Astrocyte (in vitro differentiated cells and primary cell): ENCODE measurements around the gene ALOXE3. TPM values are rescaled to one million over a fixed set of nuclear protein-coding genes. Genes with fewer than 3 reads are reported as not detected.

Experiments used
- DNase-seq: peaks from one replicate; pipeline ENCODE4 v3.0.0-alpha.2; 2010; ENCODE audit warnings: low read depth
- FAIRE-seq: peaks from 2 replicates; lab custom pipeline; 2011; peaks lifted over from hg19 to GRCh38; lab: Jason Lieb, UNC
- H2AFZ ChIP-seq: 2 replicates; pipeline ENCODE4 v1.6.0; 2012; ENCODE audit warnings: low read depth, low read length, inconsistent platforms
- H3K27ac ChIP-seq: 2 replicates; pipeline ENCODE4 v1.5.1; 2011; ENCODE audit warnings: low read depth, low read length, inconsistent platforms
- H3K27me3 ChIP-seq: 2 replicates; pipeline ENCODE4 v1.6.0; 2011; ENCODE audit warnings: low read length, inconsistent platforms; ENCODE audit not compliant: insufficient read depth
- H3K36me3 ChIP-seq: 2 replicates; pipeline ENCODE4 v1.5.1; 2011; ENCODE audit warnings: low read length, inconsistent platforms; ENCODE audit not compliant: insufficient read depth
- H3K4me1 ChIP-seq: 2 replicates; pipeline ENCODE4 v1.5.1; 2011; ENCODE audit warnings: low read length, inconsistent platforms; ENCODE audit not compliant: insufficient read depth
- H3K4me2 ChIP-seq: 2 replicates; pipeline ENCODE4 v1.6.0; 2012; ENCODE audit warnings: low read length, inconsistent platforms
- H3K4me3 ChIP-seq: 2 replicates; pipeline ENCODE4 v1.5.1; 2011; ENCODE audit warnings: low read depth, mild to moderate bottlenecking, low read length, inconsistent platforms; ENCODE audit not compliant: insufficient read depth
- H3K79me2 ChIP-seq: 2 replicates; pipeline ENCODE4 v1.6.0; 2012; ENCODE audit warnings: mild to moderate bottlenecking, low read length, inconsistent platforms; ENCODE audit not compliant: insufficient read depth
- H3K9ac ChIP-seq: 2 replicates; pipeline ENCODE4 v1.6.0; 2012; ENCODE audit warnings: mild to moderate bottlenecking, low read length, inconsistent platforms
- H3K9me3 ChIP-seq: 2 replicates; pipeline ENCODE4 v1.5.1; 2012; ENCODE audit warnings: low read depth, mild to moderate bottlenecking, low read length, inconsistent platforms; ENCODE audit not compliant: insufficient read depth
- H4K20me1 ChIP-seq: 2 replicates; pipeline ENCODE4 v1.6.0; 2012; ENCODE audit warnings: low read length, inconsistent platforms; ENCODE audit not compliant: insufficient read depth
- H3K27ac Mint-ChIP-seq: one replicate; pipeline ENCODE4 v1.8.0; 2021; ENCODE audit warnings: mild to moderate bottlenecking, mixed read lengths; ENCODE audit not compliant: unreplicated experiment
- H3K27me3 Mint-ChIP-seq: one replicate; pipeline ENCODE4 v1.8.0; 2021; ENCODE audit warnings: low read depth, mixed read lengths; ENCODE audit not compliant: unreplicated experiment
- H3K36me3 Mint-ChIP-seq: one replicate; pipeline ENCODE4 v1.8.0; 2021; ENCODE audit warnings: low read depth, mixed read lengths; ENCODE audit not compliant: unreplicated experiment
- H3K4me1 Mint-ChIP-seq: one replicate; pipeline ENCODE4 v1.8.0; 2021; ENCODE audit warnings: low read depth, mixed read lengths; ENCODE audit not compliant: unreplicated experiment
- H3K4me3 Mint-ChIP-seq: one replicate; pipeline ENCODE4 v1.8.0; 2021; ENCODE audit warnings: mild to moderate bottlenecking, moderate library complexity, mixed read lengths; ENCODE audit not compliant: unreplicated experiment
- H3K9me3 Mint-ChIP-seq: one replicate; pipeline ENCODE4 v1.8.0; 2021; ENCODE audit warnings: mild to moderate bottlenecking, mixed read lengths; ENCODE audit not compliant: unreplicated experiment
- EZH2 ChIP-seq: IDR thresholded peaks from 2 replicates; pipeline ENCODE4 v1.6.1; 2012; ENCODE audit warnings: mild to moderate bottlenecking, low read length, inconsistent platforms; ENCODE audit not compliant: insufficient read depth
- total RNA-seq: library from RNA; stranded (reverse); gene quantifications from 2 replicates; pipeline ENCODE4 v1.2.1, GENCODE V29; 2021
- TF ChIP-seq, protein P1 (sequence below): IDR thresholded peaks from 2 replicates; pipeline ENCODE4 v1.5.1; 2011; ENCODE audit warnings: low read depth, mild to moderate bottlenecking, inconsistent platforms, low read length, moderate library complexity; ENCODE audit not compliant: insufficient read depth

ALOXE3 gene
- total RNA-seq, 1 donor from 2014 or later = 0.82 TPM

DNA sequence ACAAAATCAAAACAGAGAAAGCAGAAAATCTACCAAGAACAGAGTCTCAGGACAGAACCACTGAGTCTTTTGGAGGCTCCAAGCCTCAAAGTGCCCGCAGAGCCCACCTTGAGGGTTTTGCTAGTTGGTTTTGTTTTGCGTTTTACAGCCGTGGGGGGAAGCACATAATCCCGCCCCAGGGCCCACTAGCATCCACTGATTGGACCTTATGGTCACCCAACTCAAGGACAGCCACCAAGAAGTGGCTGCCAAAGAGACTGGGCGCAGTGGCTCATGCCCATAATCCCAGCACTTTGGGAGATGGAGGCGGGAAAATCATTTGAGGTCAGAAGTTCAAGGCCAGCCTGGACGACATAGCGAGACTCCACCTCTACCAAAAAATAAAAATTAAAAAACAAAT lies 69.6 kb downstream of the ALOXE3 start:
- no peaks in the 10 kb centered on the region for H3K4me1 ChIP-seq
- H3K79me2 ChIP-seq = no peaks in the 10 kb centered on the region
- no peak overlapping the region for H3K27ac ChIP-seq
- H3K27me3 ChIP-seq = peaks cover 25% of the 10 kb centered on the region
- H3K9me3 Mint-ChIP-seq = peaks cover 2% of the 10 kb centered on the region
- H3K36me3 ChIP-seq = no peaks in the 10 kb centered on the region
- TF ChIP-seq EZH2 = no peak
- TF ChIP-seq, protein P1, sequence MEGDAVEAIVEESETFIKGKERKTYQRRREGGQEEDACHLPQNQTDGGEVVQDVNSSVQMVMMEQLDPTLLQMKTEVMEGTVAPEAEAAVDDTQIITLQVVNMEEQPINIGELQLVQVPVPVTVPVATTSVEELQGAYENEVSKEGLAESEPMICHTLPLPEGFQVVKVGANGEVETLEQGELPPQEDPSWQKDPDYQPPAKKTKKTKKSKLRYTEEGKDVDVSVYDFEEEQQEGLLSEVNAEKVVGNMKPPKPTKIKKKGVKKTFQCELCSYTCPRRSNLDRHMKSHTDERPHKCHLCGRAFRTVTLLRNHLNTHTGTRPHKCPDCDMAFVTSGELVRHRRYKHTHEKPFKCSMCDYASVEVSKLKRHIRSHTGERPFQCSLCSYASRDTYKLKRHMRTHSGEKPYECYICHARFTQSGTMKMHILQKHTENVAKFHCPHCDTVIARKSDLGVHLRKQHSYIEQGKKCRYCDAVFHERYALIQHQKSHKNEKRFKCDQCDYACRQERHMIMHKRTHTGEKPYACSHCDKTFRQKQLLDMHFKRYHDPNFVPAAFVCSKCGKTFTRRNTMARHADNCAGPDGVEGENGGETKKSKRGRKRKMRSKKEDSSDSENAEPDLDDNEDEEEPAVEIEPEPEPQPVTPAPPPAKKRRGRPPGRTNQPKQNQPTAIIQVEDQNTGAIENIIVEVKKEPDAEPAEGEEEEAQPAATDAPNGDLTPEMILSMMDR = no peak
- DNase-seq (no peak), FAIRE-seq (no peak)
- H3K4me3 ChIP-seq = no peak overlapping the region
- no peaks in the 10 kb centered on the region for H3K36me3 Mint-ChIP-seq
- peaks cover 47% of the 10 kb centered on the region for H3K27me3 Mint-ChIP-seq
- no peaks in the 10 kb centered on the region for H4K20me1 ChIP-seq
- H2AFZ ChIP-seq = no peak overlapping the region
- H3K27ac Mint-ChIP-seq = no peak overlapping the region
- no peaks in the 10 kb centered on the region for H3K4me1 Mint-ChIP-seq
- H3K4me2 ChIP-seq = no peak overlapping the region
- no peak overlapping the region for H3K9ac ChIP-seq
- H3K9me3 ChIP-seq = no peaks in the 10 kb centered on the region
- no peak overlapping the region for H3K4me3 Mint-ChIP-seq

DNA sequence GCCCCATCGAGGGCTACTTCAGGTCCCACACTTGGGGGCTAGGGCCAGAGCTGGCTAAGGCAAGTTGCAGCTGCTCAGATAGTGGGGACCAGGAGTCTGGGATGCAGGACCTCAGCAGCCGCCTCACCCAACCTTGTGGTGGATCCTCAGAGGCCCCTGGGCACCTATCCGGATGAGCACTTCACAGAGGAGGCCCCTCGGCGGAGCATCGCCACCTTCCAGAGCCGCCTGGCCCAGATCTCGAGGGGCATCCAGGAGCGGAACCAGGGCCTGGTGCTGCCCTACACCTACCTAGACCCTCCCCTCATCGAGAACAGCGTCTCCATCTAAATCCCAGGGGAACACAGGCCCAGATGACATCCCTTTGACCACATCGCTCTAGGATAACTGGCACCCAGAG lies 70.1 kb downstream of the ALOXE3 start:
- H3K9me3 Mint-ChIP-seq = no peaks in the 10 kb centered on the region
- no peaks in the 10 kb centered on the region for H3K9me3 ChIP-seq
- H3K27ac ChIP-seq = no peak overlapping the region
- DNase-seq = no peak
- no peak overlapping the region for H2AFZ ChIP-seq
- H3K4me2 ChIP-seq = no peak overlapping the region
- no peaks in the 10 kb centered on the region for H3K4me1 Mint-ChIP-seq
- H3K36me3 Mint-ChIP-seq = no peaks in the 10 kb centered on the region
- no peaks in the 10 kb centered on the region for H3K4me1 ChIP-seq
- no peak overlapping the region for H3K4me3 Mint-ChIP-seq
- no peak for FAIRE-seq
- H3K27me3 Mint-ChIP-seq = peaks cover 51% of the 10 kb centered on the region
- no peaks in the 10 kb centered on the region for H3K36me3 ChIP-seq
- H3K9ac ChIP-seq = no peak overlapping the region
- H3K27me3 ChIP-seq = peaks cover 25% of the 10 kb centered on the region
- H3K79me2 ChIP-seq = no peaks in the 10 kb centered on the region
- no peaks in the 10 kb centered on the region for H4K20me1 ChIP-seq
- no peak overlapping the region for H3K27ac Mint-ChIP-seq
- H3K4me3 ChIP-seq = no peak overlapping the region
- TF ChIP-seq EZH2 = no peak
- TF ChIP-seq, protein P1 = no peak

DNA sequence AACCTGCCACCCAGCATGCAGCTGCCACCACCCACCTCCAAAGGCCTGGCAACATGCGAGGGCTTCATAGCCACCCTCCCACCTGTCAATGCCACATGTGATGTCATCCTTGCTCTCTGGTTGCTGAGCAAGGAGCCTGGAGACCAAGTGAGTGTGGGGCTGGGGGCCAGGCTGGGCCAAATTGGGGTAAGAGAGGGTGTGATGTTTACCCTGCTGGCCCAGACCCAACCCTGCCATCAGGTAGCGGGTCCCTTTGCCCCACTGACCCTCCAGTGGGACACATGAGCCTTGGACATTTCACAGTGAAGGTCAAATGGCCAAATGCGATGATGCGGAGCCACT lies 70.6 kb downstream of the ALOXE3 start:
- TF ChIP-seq, protein P1 = no peak
- no peak for TF ChIP-seq EZH2

More for the DNA sequence above, 70.6 kb downstream of the ALOXE3 start:
- H3K27ac Mint-ChIP-seq = no peak overlapping the region
- Histone ChIP-seq H3K27ac (no peak overlapping the region), H3K36me3 (no peaks in the 10 kb centered on the region), H3K27me3 (peaks cover 25% of the 10 kb centered on the region), H2AFZ (no peak overlapping the region), H3K9ac (no peak overlapping the region), H3K4me1 (no peaks in the 10 kb centered on the region), H3K4me2 (no peak overlapping the region), H3K79me2 (no peaks in the 10 kb centered on the region), H4K20me1 (no peaks in the 10 kb centered on the region), H3K9me3 (no peaks in the 10 kb centered on the region), H3K4me3 (no peak overlapping the region)
- H3K4me1 Mint-ChIP-seq = no peaks in the 10 kb centered on the region
- H3K27me3 Mint-ChIP-seq = peaks cover 55% of the 10 kb centered on the region
- H3K4me3 Mint-ChIP-seq = no peak overlapping the region
- H3K36me3 Mint-ChIP-seq = no peaks in the 10 kb centered on the region
- DNase-seq = no peak
- H3K9me3 Mint-ChIP-seq = no peaks in the 10 kb centered on the region
- no peak for FAIRE-seq
